PFSK-1 (cell line): ENCODE measurements around the gene MSL3B.

Experiments
- FOXP2 ChIP-seq: optimal IDR thresholded peaks from 2 replicates; pipeline ENCODE3; 2011; ENCODE audit warnings: borderline replicate concordance, control low read depth, inconsistent platforms; ENCODE audit not compliant: insufficient read depth; ENCODE audit errors: extremely low read length, extremely low read depth
- POLR2AphosphoS5 ChIP-seq: IDR thresholded peaks from 2 replicates; pipeline ENCODE4 v1.6.1; 2012; ENCODE audit warnings: low read depth, mild to moderate bottlenecking, control low read depth, low read length, moderate library complexity
- REST ChIP-seq, 2 experiments: IDR thresholded peaks; 2 replicates each; pipeline versions ENCODE4 v1.6.1 to v1.8.0; 2011 to 2012; ENCODE audit warnings: low read depth in 2 of 2, low read length in 2 of 2, control low read depth in 1 of 2, inconsistent platforms in 1 of 2, mild to moderate bottlenecking in 1 of 2, moderate library complexity in 1 of 2; ENCODE audit not compliant: insufficient read depth in 1 of 2
- SIN3A ChIP-seq: IDR thresholded peaks from 2 replicates; pipeline ENCODE4 v1.6.1; 2012; ENCODE audit warnings: mild to moderate bottlenecking, low read length, moderate library complexity, borderline replicate concordance; ENCODE audit not compliant: insufficient read depth
- TAF1 ChIP-seq: IDR thresholded peaks from 2 replicates; pipeline ENCODE4 v1.6.1; 2012; ENCODE audit warnings: low read length, control low read depth, borderline replicate concordance; ENCODE audit not compliant: insufficient read depth

Gene MSL3B

GRCh38 chr2:233857511-233858141 lies 10.6 kb downstream of the MSL3B start:
- TF ChIP-seq TAF1 (no peak), POLR2AphosphoS5 (no peak), REST (IDR thresholded peaks at IDR 0.05; ENCODE audit: insufficient read depth in 1 of 2, low read depth in 2 of 2, low read length in 2 of 2) (no peak), FOXP2 (no peak), SIN3A (no peak)

- no peak for TF ChIP-seq REST (IDR thresholded peaks at IDR 0.05; ENCODE audit: insufficient read depth in 1 of 2, low read depth in 2 of 2, low read length in 2 of 2)
- TF ChIP-seq SIN3A = no peak
- TF ChIP-seq FOXP2 = no peak
- TF ChIP-seq TAF1 = no peak
- TF ChIP-seq POLR2AphosphoS5 = no peak
These were observed 12.0 kb downstream of the MSL3B start for GRCh38 chr2:233856184-233856583.

DNA sequence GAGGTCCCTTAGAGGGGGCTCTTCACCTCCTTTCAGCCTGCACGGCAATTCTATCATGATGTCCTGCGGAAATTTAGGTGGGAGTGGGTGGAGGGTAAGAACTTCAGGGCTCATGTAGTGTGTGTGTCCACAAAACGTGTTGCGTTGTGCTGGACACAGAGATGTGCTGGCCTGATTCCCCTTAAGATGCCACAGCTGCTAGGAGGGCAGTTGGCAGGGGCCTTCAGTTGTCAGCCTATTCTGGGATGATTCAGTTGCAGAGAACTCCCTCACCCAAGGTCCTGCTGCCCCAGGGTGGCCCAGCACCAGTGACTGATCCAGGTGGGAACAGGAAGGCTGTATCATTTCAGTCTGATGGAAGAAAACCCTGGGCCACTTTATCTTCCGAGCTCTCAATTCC lies 12.8 kb downstream of the MSL3B start:
- TF ChIP-seq FOXP2 = no peak

DNA sequence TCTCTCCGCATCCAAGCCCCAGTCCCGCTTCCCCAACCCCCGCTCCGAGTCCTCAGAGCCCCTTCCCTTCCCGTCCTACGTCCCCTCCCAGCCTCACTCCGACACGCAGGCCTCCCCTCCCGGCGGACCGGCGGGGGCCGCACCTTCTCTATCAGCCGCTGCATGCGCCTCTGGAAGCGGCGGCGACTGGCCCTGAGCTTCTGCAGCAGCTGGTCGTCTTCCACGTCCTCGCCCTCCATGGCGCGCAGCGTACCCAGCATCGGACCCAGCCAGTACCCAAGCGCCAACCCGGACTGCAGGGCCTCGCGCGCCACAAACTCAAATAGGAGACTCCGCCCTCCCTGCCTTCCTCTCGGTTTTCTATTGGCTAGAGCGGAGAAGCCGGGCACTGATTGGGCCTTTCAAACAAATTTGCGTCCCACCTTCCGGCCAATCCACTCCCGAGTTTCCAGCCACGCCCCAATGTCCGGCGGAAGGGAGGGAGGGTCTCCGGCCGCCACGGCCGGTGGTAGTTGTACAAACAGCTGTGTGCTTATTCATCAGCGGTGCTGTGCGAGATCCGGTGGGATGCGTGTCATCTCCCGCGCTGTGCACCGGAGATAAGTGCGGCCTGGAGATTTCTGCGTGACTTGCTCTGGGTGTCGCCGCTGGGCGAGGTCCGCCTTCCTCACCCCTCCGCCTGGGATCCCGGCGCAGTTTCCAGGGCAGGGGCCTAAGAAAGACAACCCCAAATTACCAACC lies 13.8 kb downstream of the MSL3B start, which contains the start of gene HJURP:
TSS of gene HJURP (minus strand) at position 295 of the 741 bp plus-strand sequence. CDS start at position 260, 35 bp downstream.
- peak; percentile 72 for TF ChIP-seq FOXP2
- peak; percentile 91 for TF ChIP-seq TAF1
- peak; percentile 70; the same call in 1 of the 2 replicates for TF ChIP-seq SIN3A
- no peak for TF ChIP-seq REST (IDR thresholded peaks at IDR 0.05; ENCODE audit: insufficient read depth in 1 of 2, low read depth in 2 of 2, low read length in 2 of 2)
- peak; percentile 79 for TF ChIP-seq POLR2AphosphoS5

DNA sequence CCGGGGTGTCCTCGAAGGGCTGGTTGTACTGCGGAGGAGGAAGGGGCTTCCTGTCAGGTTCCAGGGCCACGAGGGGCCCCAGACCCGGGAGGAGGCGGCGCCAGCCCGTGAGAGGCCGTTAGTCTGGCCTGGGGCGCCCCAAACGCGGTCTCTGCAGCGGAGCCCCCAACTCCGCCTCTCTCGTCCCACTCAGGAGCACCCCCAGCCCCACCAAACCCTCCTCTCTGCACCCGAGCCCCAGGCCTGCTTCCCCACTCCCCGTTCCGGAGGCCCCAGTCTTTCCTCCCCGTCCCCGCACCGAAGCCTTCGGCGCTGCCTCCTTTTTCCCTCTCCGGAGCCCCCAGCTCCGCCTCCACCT lies 14.3 kb downstream of the MSL3B start:
- TF ChIP-seq FOXP2 (no peak), REST (IDR thresholded peaks at IDR 0.05; ENCODE audit: insufficient read depth in 1 of 2, low read depth in 2 of 2, low read length in 2 of 2) (no peak), TAF1 (no peak), POLR2AphosphoS5 (no peak), SIN3A (no peak)
